ENCODE measurements around the gene LRRC32.

Gene LRRC32

DNA sequence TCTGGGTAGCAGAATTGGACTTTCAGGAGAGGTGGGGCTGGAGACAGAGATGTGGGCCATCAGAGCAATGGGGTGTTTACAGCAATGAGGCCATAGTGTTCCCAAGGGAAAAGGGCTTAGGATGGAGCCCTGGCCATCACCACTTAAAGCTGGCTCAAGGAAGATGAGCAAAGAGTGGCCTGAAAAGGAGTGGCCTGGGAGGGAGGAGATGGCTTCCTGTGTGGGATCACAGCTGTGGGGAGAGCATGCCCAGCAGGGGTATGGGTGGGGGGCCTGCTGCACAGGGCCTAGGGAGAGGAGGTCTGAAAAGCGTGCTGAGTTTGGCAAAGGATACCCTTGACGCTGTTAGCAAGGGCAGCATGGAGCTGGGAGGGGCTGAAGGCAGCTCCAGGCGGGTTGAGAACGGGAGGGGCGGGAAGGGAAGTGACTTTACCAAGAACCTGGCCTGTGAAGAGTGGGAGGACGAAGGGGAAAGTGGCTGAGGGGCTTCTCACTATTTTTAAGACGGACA lies 13.9 kb downstream of the LRRC32 start:
- ATAC-seq: no peak
- no peak for TF ChIP-seq CSDC2 (CRISPR knock-in tag; IDR thresholded peaks at IDR 0.05)
- no peak for TF ChIP-seq OSR1 (CRISPR knock-in tag; IDR thresholded peaks at IDR 0.05)
- TF ChIP-seq, protein P1, sequence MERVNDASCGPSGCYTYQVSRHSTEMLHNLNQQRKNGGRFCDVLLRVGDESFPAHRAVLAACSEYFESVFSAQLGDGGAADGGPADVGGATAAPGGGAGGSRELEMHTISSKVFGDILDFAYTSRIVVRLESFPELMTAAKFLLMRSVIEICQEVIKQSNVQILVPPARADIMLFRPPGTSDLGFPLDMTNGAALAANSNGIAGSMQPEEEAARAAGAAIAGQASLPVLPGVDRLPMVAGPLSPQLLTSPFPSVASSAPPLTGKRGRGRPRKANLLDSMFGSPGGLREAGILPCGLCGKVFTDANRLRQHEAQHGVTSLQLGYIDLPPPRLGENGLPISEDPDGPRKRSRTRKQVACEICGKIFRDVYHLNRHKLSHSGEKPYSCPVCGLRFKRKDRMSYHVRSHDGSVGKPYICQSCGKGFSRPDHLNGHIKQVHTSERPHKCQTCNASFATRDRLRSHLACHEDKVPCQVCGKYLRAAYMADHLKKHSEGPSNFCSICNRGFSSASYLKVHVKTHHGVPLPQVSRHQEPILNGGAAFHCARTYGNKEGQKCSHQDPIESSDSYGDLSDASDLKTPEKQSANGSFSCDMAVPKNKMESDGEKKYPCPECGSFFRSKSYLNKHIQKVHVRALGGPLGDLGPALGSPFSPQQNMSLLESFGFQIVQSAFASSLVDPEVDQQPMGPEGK (CRISPR knock-in tag; IDR thresholded peaks at IDR 0.05; ENCODE audit: borderline replicate concordance): no peak
- no peak for TF ChIP-seq RARB (CRISPR knock-in tag; IDR thresholded peaks at IDR 0.05)
- TF ChIP-seq ISL1 (CRISPR knock-in tag; IDR thresholded peaks at IDR 0.05): no peak
- TF ChIP-seq CSRNP3 (CRISPR knock-in tag; IDR thresholded peaks at IDR 0.05): no peak
- TF ChIP-seq PPARA (CRISPR knock-in tag; IDR thresholded peaks at IDR 0.05; ENCODE audit: borderline replicate concordance): no peak
- TF ChIP-seq GLIS3 (CRISPR knock-in tag; IDR thresholded peaks at IDR 0.05): no peak
- no peak for TF ChIP-seq ESRRG (CRISPR knock-in tag; IDR thresholded peaks at IDR 0.05)
- no peak for TF ChIP-seq ZC3H10 (CRISPR knock-in tag; IDR thresholded peaks at IDR 0.05)
- TF ChIP-seq, protein P2, sequence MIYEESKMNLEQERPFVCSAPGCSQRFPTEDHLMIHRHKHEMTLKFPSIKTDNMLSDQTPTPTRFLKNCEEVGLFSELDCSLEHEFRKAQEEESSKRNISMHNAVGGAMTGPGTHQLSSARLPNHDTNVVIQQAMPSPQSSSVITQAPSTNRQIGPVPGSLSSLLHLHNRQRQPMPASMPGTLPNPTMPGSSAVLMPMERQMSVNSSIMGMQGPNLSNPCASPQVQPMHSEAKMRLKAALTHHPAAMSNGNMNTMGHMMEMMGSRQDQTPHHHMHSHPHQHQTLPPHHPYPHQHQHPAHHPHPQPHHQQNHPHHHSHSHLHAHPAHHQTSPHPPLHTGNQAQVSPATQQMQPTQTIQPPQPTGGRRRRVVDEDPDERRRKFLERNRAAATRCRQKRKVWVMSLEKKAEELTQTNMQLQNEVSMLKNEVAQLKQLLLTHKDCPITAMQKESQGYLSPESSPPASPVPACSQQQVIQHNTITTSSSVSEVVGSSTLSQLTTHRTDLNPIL (CRISPR knock-in tag; IDR thresholded peaks at IDR 0.05; ENCODE audit: low read depth): no peak
- TF ChIP-seq ZNF565 (CRISPR knock-in tag; conservative IDR thresholded peaks at IDR 0.05; ENCODE audit: low read depth): no peak
- no peak for TF ChIP-seq TCF4 (CRISPR knock-in tag; IDR thresholded peaks at IDR 0.05; ENCODE audit: borderline replicate concordance)
- TF ChIP-seq ZFP30 (CRISPR knock-in tag; IDR thresholded peaks at IDR 0.05): no peak
- no peak for TF ChIP-seq BACH2 (CRISPR knock-in tag; IDR thresholded peaks at IDR 0.05; ENCODE audit: borderline replicate concordance)
- no peak for TF ChIP-seq ZNF8 (CRISPR knock-in tag; IDR thresholded peaks at IDR 0.05)
- TF ChIP-seq ARNTL (CRISPR knock-in tag; IDR thresholded peaks at IDR 0.05; ENCODE audit: borderline replicate concordance, low read depth): no peak
- TF ChIP-seq TOX (CRISPR knock-in tag; IDR thresholded peaks at IDR 0.05; ENCODE audit: borderline replicate concordance): no peak
- no peak for TF ChIP-seq ZNF70 (CRISPR knock-in tag; IDR thresholded peaks at IDR 0.05)
- TF ChIP-seq SNAI2 (CRISPR knock-in tag; IDR thresholded peaks at IDR 0.05): no peak

- TF ChIP-seq ZFP30 (CRISPR knock-in tag; IDR thresholded peaks at IDR 0.05) (no peak), ARNTL (CRISPR knock-in tag; IDR thresholded peaks at IDR 0.05; ENCODE audit: borderline replicate concordance, low read depth) (no peak), GLIS3 (CRISPR knock-in tag; IDR thresholded peaks at IDR 0.05) (no peak), ISL1 (CRISPR knock-in tag; IDR thresholded peaks at IDR 0.05) (no peak), BACH2 (CRISPR knock-in tag; IDR thresholded peaks at IDR 0.05; ENCODE audit: borderline replicate concordance) (no peak), TOX (CRISPR knock-in tag; IDR thresholded peaks at IDR 0.05; ENCODE audit: borderline replicate concordance) (no peak), ZNF8 (CRISPR knock-in tag; IDR thresholded peaks at IDR 0.05) (no peak), ZNF565 (CRISPR knock-in tag; conservative IDR thresholded peaks at IDR 0.05; ENCODE audit: low read depth) (no peak), RARB (CRISPR knock-in tag; IDR thresholded peaks at IDR 0.05) (no peak), SNAI2 (CRISPR knock-in tag; IDR thresholded peaks at IDR 0.05) (no peak), ZFP3 (CRISPR knock-in tag; IDR thresholded peaks at IDR 0.05) (no peak), PPARA (CRISPR knock-in tag; IDR thresholded peaks at IDR 0.05; ENCODE audit: borderline replicate concordance) (no peak), CSDC2 (CRISPR knock-in tag; IDR thresholded peaks at IDR 0.05) (no peak), TCF4 (CRISPR knock-in tag; IDR thresholded peaks at IDR 0.05; ENCODE audit: borderline replicate concordance) (no peak), ESRRG (CRISPR knock-in tag; IDR thresholded peaks at IDR 0.05) (no peak), OSR1 (CRISPR knock-in tag; IDR thresholded peaks at IDR 0.05) (no peak)
- TF ChIP-seq, protein P3, sequence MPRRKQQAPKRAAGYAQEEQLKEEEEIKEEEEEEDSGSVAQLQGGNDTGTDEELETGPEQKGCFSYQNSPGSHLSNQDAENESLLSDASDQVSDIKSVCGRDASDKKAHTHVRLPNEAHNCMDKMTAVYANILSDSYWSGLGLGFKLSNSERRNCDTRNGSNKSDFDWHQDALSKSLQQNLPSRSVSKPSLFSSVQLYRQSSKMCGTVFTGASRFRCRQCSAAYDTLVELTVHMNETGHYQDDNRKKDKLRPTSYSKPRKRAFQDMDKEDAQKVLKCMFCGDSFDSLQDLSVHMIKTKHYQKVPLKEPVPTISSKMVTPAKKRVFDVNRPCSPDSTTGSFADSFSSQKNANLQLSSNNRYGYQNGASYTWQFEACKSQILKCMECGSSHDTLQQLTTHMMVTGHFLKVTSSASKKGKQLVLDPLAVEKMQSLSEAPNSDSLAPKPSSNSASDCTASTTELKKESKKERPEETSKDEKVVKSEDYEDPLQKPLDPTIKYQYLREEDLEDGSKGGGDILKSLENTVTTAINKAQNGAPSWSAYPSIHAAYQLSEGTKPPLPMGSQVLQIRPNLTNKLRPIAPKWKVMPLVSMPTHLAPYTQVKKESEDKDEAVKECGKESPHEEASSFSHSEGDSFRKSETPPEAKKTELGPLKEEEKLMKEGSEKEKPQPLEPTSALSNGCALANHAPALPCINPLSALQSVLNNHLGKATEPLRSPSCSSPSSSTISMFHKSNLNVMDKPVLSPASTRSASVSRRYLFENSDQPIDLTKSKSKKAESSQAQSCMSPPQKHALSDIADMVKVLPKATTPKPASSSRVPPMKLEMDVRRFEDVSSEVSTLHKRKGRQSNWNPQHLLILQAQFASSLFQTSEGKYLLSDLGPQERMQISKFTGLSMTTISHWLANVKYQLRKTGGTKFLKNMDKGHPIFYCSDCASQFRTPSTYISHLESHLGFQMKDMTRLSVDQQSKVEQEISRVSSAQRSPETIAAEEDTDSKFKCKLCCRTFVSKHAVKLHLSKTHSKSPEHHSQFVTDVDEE (CRISPR knock-in tag; IDR thresholded peaks at IDR 0.05): no peak
- TF ChIP-seq, protein P1 (CRISPR knock-in tag; IDR thresholded peaks at IDR 0.05; ENCODE audit: borderline replicate concordance): no peak
- TF ChIP-seq, protein P2 (CRISPR knock-in tag; IDR thresholded peaks at IDR 0.05; ENCODE audit: low read depth): no peak
- TF ChIP-seq, protein P4, sequence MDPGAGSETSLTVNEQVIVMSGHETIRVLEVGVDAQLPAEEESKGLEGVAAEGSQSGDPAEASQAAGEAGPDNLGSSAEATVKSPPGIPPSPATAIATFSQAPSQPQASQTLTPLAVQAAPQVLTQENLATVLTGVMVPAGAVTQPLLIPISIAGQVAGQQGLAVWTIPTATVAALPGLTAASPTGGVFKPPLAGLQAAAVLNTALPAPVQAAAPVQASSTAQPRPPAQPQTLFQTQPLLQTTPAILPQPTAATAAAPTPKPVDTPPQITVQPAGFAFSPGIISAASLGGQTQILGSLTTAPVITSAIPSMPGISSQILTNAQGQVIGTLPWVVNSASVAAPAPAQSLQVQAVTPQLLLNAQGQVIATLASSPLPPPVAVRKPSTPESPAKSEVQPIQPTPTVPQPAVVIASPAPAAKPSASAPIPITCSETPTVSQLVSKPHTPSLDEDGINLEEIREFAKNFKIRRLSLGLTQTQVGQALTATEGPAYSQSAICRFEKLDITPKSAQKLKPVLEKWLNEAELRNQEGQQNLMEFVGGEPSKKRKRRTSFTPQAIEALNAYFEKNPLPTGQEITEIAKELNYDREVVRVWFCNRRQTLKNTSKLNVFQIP (CRISPR knock-in tag; IDR thresholded peaks at IDR 0.05; ENCODE audit: borderline replicate concordance, low read depth): no peak
Observed at GRCh38 chr11:76656050-76656531, 14.5 kb downstream of the LRRC32 start.

More at GRCh38 chr11:76656050-76656531, 14.5 kb downstream of the LRRC32 start:
- ATAC-seq: no peak

All from SK-N-SH treated with all-trans-retinoic acid at 6 μM for 48 hours (cell line).